Breast epithelium (tissue), 4 donors: Measurements from ENCODE around the gene THAP9. TPM values are rescaled to one million over a fixed set of nuclear protein-coding genes. Genes with fewer than 3 reads are reported as not detected.

ENCODE experiments used
- DNase-seq, 2 donors: peaks; one replicate each; pipeline ENCODE4 v3.0.0-alpha.2; 2019; ENCODE audit warnings: low spot score in 2 of 2
- H3K27ac ChIP-seq, 2 donors: fragments of 200-600 bp; sonication (generic) in 1 of 2; one replicate each; pipeline ENCODE4 v1.5.1; 2016 to 2019; ENCODE audit warnings: mild to moderate bottlenecking in 1 of 2
- H3K27me3 ChIP-seq, 2 donors: fragments of 200-600 bp; sonication (generic) in 1 of 2; one replicate each; pipeline versions ENCODE4 v1.5.1 to v1.6.0; 2017 to 2019; ENCODE audit warnings: control low read depth in 1 of 2, mild to moderate bottlenecking in 1 of 2
- H3K36me3 ChIP-seq: fragments of 200-600 bp; one replicate; pipeline ENCODE4 v1.5.1; 2019
- H3K4me1 ChIP-seq, 2 donors: fragments of 200-600 bp; sonication (generic); one replicate each; pipeline ENCODE4 v1.5.1; 2016 to 2019; ENCODE audit warnings: control low read depth in 1 of 2
- H3K4me3 ChIP-seq, 3 donors: fragments of 200-600 bp; sonication (generic); 1 replicate in 2 of 3; 2 replicates in 1 of 3; pipeline ENCODE4 v1.5.1; 2016 to 2019; ENCODE audit warnings: mild to moderate bottlenecking in 3 of 3, moderate library complexity in 2 of 3
- H3K9me3 ChIP-seq, 2 donors: fragments of 200-600 bp; sonication (generic) in 1 of 2; one replicate each; pipeline ENCODE4 v1.5.1; 2016 to 2019; ENCODE audit warnings: control low read depth in 1 of 2
- POLR2A ChIP-seq: fragments of 450-650 bp; IDR thresholded peaks from one replicate; pipeline ENCODE4 v1.6.1; 2016; ENCODE audit warnings: antibody characterized with exemption, mild to moderate bottlenecking, moderate library complexity
- POLR2AphosphoS5 ChIP-seq, 3 donors: sonication (generic); formaldehyde crosslinking; IDR thresholded peaks; one replicate each; pipeline ENCODE4 v1.6.1; 2017; ENCODE audit warnings: antibody characterized with exemption in 3 of 3
- intact Hi-C: fragments of 100-400 bp; cut with DNase I; formaldehyde crosslinking; loops from one replicate; pipeline ENCODE4 v1.15.1; 2023; ENCODE audit warnings: low total_unique reads
- total RNA-seq, 3 donors: library from RNA; depleted of rRNA; stranded (reverse); fragments of >200 nt; gene quantifications; one replicate each; pipeline ENCODE4 v1.1.0, GENCODE V29; 2016
- TF ChIP-seq, protein P1 (sequence below), 3 donors: fragments of 450-650 bp; IDR thresholded peaks; one replicate each; pipeline ENCODE4 v1.5.1; 2016 to 2017; ENCODE audit warnings: antibody characterized with exemption in 3 of 3, mild to moderate bottlenecking in 3 of 3, moderate library complexity in 3 of 3

Gene THAP9
- total RNA-seq, 3 donors from 2014 or later: 3.7 to 8.6 (median 5.2) TPM

DNA sequence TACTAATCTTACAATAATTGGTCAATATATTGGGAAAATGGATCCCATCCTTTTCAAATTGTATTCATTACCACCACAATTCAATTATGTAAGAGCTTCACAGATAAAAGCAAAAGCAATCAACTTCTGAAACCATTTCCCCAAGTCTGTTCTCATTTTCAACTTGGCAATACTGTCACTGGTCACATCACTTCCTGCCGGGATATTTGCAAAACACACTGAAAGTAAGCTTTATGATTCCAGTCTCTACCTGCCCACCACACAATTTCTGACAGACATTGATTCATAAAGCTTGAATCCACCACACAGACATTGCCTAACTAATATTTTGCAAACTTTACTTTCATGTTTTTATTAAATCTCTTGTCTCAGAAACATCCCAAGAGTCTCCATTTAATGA is 56.5 kb downstream of the THAP9 start:
- Histone ChIP-seq H3K4me1 (no peaks in the 10 kb centered on the region), H3K36me3 (no peaks in the 10 kb centered on the region), H3K27ac (no peak overlapping the region), H3K27me3 (no peaks in the 10 kb centered on the region), H3K4me3 (no peak overlapping the region), H3K9me3 (no peaks in the 10 kb centered on the region)
- intact Hi-C loops: no loop called here
- TF ChIP-seq, protein P1, sequence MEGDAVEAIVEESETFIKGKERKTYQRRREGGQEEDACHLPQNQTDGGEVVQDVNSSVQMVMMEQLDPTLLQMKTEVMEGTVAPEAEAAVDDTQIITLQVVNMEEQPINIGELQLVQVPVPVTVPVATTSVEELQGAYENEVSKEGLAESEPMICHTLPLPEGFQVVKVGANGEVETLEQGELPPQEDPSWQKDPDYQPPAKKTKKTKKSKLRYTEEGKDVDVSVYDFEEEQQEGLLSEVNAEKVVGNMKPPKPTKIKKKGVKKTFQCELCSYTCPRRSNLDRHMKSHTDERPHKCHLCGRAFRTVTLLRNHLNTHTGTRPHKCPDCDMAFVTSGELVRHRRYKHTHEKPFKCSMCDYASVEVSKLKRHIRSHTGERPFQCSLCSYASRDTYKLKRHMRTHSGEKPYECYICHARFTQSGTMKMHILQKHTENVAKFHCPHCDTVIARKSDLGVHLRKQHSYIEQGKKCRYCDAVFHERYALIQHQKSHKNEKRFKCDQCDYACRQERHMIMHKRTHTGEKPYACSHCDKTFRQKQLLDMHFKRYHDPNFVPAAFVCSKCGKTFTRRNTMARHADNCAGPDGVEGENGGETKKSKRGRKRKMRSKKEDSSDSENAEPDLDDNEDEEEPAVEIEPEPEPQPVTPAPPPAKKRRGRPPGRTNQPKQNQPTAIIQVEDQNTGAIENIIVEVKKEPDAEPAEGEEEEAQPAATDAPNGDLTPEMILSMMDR (IDR thresholded peaks at IDR 0.05): no peak
- TF ChIP-seq POLR2AphosphoS5 (IDR thresholded peaks at IDR 0.05) (no peak), POLR2A (no peak)
- DNase-seq: no peak

DNA sequence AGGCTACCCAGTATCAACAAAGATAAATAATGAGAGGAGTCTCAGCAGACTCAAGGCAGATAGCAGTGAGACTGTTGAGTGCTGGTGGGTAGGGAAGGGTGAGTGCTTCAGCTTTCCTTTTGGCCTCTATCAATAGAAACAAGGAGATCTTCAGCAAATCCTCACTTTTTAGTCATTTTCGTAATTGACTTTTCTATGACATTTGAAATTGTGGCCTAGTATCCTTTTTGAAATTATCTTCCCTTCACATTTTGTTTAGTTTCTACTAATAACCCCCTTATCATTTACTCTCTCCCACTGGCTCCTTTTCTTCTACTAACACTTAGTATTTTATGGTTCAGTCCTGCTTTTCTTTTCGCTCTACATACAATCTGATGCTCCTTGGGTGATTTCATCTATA is 65.2 kb downstream of the THAP9 start:
- Histone ChIP-seq H3K4me3 (no peak overlapping the region), H3K4me1 (no peaks in the 10 kb centered on the region), H3K36me3 (no peaks in the 10 kb centered on the region), H3K27me3 (no peaks in the 10 kb centered on the region), H3K9me3 (no peaks in the 10 kb centered on the region), H3K27ac (no peak overlapping the region)
- intact Hi-C loops: no loop called here
- no peak for DNase-seq
- TF ChIP-seq, protein P1 (IDR thresholded peaks at IDR 0.05): no peak
- TF ChIP-seq POLR2A (no peak), POLR2AphosphoS5 (IDR thresholded peaks at IDR 0.05) (no peak)

DNA sequence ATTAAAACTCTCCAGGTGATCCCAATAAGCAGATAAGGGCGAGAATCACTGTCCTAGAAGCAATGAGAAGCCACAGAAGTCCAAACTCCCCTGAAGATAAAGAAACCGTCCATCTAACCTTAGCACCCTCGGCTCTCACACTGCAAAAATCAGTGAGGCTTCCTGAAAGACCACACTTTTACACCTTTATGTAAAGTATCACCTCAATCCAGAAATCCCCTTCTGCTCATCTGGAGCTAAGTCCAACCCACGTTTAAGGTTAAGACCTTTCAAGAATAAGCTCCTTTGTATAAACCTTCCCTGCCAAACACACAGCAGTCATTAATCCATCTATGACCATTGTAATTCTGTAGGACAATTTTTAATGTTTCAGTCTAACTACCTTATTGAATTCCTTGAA is 68.4 kb downstream of the THAP9 start:
- no peaks in the 10 kb centered on the region for H3K9me3 ChIP-seq
- H3K36me3 ChIP-seq: no peaks in the 10 kb centered on the region
- DNase-seq: no peak
- no peaks in the 10 kb centered on the region for H3K4me1 ChIP-seq
- intact Hi-C loops: no loop called here
- no peak overlapping the region for H3K27ac ChIP-seq
- no peaks in the 10 kb centered on the region for H3K27me3 ChIP-seq
- H3K4me3 ChIP-seq: no peak overlapping the region
- TF ChIP-seq, protein P1 (IDR thresholded peaks at IDR 0.05): no peak
- no peak for TF ChIP-seq POLR2AphosphoS5 (IDR thresholded peaks at IDR 0.05)
- no peak for TF ChIP-seq POLR2A

DNA sequence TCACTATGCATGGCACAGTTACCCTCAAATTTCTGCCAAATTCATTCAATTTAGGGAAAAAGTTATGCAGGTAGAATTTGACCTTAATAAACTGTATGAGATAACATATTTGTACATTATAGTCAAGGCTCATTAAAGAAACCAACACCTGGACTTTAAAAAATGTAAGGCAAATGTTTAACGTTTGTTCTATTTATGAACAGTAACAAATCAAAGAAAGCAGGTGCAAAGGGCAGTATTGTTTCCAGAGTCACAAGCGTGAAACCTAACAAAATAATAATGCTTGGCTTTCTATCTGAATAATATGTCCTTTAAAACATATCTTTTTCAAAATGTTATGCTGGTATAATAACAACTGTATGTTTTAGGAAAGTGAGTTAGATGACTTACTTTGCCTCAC is 68.9 kb downstream of the THAP9 start:
- Histone ChIP-seq H3K4me3 (no peak overlapping the region), H3K27ac (no peak overlapping the region), H3K9me3 (no peaks in the 10 kb centered on the region), H3K4me1 (no peaks in the 10 kb centered on the region), H3K36me3 (no peaks in the 10 kb centered on the region), H3K27me3 (no peaks in the 10 kb centered on the region)
- no peak for TF ChIP-seq POLR2A
- no peak for TF ChIP-seq POLR2AphosphoS5 (IDR thresholded peaks at IDR 0.05)
- TF ChIP-seq, protein P1 (IDR thresholded peaks at IDR 0.05): no peak
- DNase-seq: no peak
- intact Hi-C loops: no loop called here

Other genes with a start within 250 kb of the THAP9 start
- 10 to 100 TPM in 2 of 3 donors, 1 to 10 TPM in 1; 9.8 to 17.0 (median 14.7) TPM for gene SCD5, start 101.9 kb upstream of the THAP9 start, total RNA-seq
- gene SEC31A, start 9.6 kb upstream of the THAP9 start, total RNA-seq: 100 to 1,000 TPM; 186 to 234 (median 231) TPM
- 10 to 100 TPM in 2 of 3 donors, 1 to 10 TPM in 1; 9.8 to 14.0 (median 11.7) TPM for gene LIN54, start 110.1 kb downstream of the THAP9 start, total RNA-seq
- gene COPS4, start 134.4 kb downstream of the THAP9 start, total RNA-seq: 10 to 100 TPM; 55.8 to 67.9 (median 56.4) TPM
- 1 to 10 TPM; 1.1 to 7.9 (median 4.5) TPM for gene PLAC8, start 214.0 kb downstream of the THAP9 start, total RNA-seq